Adrenal gland (tissue), 12 donors: ENCODE results near the gene CXXC5. TPM values are rescaled to one million over a fixed set of nuclear protein-coding genes. Genes with fewer than 3 reads are reported as not detected.

Source experiments
- DNase-seq, 7 donors: peaks; one replicate each; pipeline ENCODE4 v3.0.0-alpha.2; 2019 to 2020
- H3K27ac ChIP-seq, 5 donors: fragments of 200-600 bp; sonication (generic) in 4 of 5; 1 replicate in 3 of 5; 2 replicates in 2 of 5; pipeline versions ENCODE4 v1.5.1 to v1.8.0; 2016 to 2020; ENCODE audit warnings: mild to moderate bottlenecking in 1 of 5
- H3K27me3 ChIP-seq: fragments of 200-600 bp; 2 replicates; pipeline ENCODE4 v1.8.0; 2021
- H3K36me3 ChIP-seq, 2 donors: fragments of 200-600 bp; replicated peaks in 1 of 2; 1 replicate in 1 of 2; 2 replicates in 1 of 2; pipeline versions ENCODE4 v1.5.1 to v1.8.0; 2018 to 2022
- H3K4me1 ChIP-seq, 2 donors: fragments of 200-600 bp; replicated peaks in 1 of 2; 1 replicate in 1 of 2; 2 replicates in 1 of 2; pipeline versions ENCODE4 v1.5.1 to v1.8.0; 2018 to 2021
- H3K4me3 ChIP-seq, 4 donors: fragments of 200-600 bp; sonication (generic) in 3 of 4; one replicate each; pipeline ENCODE4 v1.5.1; 2016 to 2018
- H3K9me3 ChIP-seq, 3 donors: fragments of 200-600 bp; sonication (generic) in 1 of 3; replicated peaks in 1 of 3; 1 replicate in 2 of 3; 2 replicates in 1 of 3; pipeline versions ENCODE4 v1.5.1 to v1.8.0; 2016 to 2021
- CTCF ChIP-seq, 6 experiments: fragments of 450-650 bp in 4 of 6; fragments of 200-600 bp in 2 of 6; sonication (generic) in 1 of 6; IDR thresholded peaks; 1 replicate in 5 of 6; 2 replicates in 1 of 6; pipeline versions ENCODE4 v1.5.1 to v1.8.0; 2016 to 2021; ENCODE audit warnings: antibody characterized with exemption in 6 of 6, mild to moderate bottlenecking in 2 of 6, moderate library complexity in 1 of 6
- POLR2A ChIP-seq, 2 donors: fragments of 450-650 bp; IDR thresholded peaks; one replicate each; pipeline ENCODE4 v1.6.1; 2017; ENCODE audit warnings: antibody characterized with exemption in 2 of 2, mild to moderate bottlenecking in 2 of 2, moderate library complexity in 1 of 2
- WGBS, 4 donors: extraction: QIAGEN DNeasy Blood & Tissue Kit in 2 of 4; methylation state at CpG; one replicate each; pipeline versions ENCODE4 v1.1.5 to v1.1.7; 2013 to 2017; 5-methylcytosine and 5-hydroxymethylcytosine counted together
- intact Hi-C, 2 donors: fragments of 100-400 bp; cut with DNase I; formaldehyde crosslinking; loops; one replicate each; pipeline versions ENCODE4 v1.14.1 to v1.15.0; 2022 to 2023
- polyA plus RNA-seq, 3 donors: library from polyadenylated mRNA; stranded (reverse); fragments of 200-250 nt in 2 of 3; fragments of 350-450 nt in 1 of 3; fragmentation: Illumina TruSeq in 1 of 3; extraction: RNeasy Lipid Tissue Mini Kit (QIAGEN cat#74804) in 1 of 3; gene quantifications; one replicate each; pipeline ENCODE4 v1.2.3, GENCODE V29; 2013 to 2014
- total RNA-seq, 9 donors: library from RNA; depleted of rRNA in 4 of 9; stranded (reverse); fragments of >200 nt in 4 of 9; fragments of 120-200 nt in 1 of 9; fragmentation: NEBNext Ultra II Directional in 1 of 9; extraction: Animal tissue kit (Norgen Biotek cat#: 25700) in 1 of 9; gene quantifications; one replicate each; pipeline versions ENCODE4 v1.1.0 to v1.2.4, GENCODE V29; 2013 to 2023
- donor health status: healthy with polysubstance abuse.
- donor health status: Bipolar disorder and iron deficiency.
- donor health status: DM: yes; HTN: yes; CAD: no.
- donor health status: DM: no; HTN: no; CAD: no.
- donor health status: DM: no; HTN: no; CAD: no.
- donor health status: DM: yes; HTN: yes; CAD: no.

Gene CXXC5
- total and polyA plus RNA-seq, 12 donors, result 16.2 to 79.3 (median 34.7) TPM

DNA sequence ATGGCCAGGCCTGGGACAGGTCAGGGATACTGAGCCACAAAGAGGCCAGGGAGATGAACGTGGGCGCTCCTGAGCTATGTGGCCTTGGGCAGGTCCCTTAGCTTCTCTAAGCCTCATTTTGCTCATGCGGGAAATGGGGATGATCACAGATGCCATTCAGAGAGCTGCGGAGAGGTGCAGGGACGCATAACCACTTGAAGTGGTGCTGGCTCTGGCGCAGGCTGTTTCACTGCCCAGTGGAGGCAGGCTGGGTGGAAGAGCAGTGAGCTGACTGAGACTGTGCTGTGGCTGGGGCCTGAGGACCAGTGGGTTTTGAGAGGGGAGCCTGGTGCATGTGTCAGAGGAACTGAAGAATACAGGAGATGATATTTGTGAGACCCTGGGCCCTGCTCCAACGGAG, 18.4 kb downstream of the CXXC5 start:
- peaks cover 64 to 85% of the 10 kb centered on the region in 2 donors for H3K4me1 ChIP-seq
- WGBS, 4 donors, result 39 to 77% (median 76%) methylated on average over 3 to 7 of the region's 7 CpGs
- H3K36me3 ChIP-seq, result no peaks in the 10 kb centered on the region
- no peak for DNase-seq
- intact Hi-C loops, result no loop called here
- no peak overlapping the region for H3K4me3 ChIP-seq
- H3K27ac ChIP-seq, result peak overlapping the region in 2 of 5 donors; percentile 90 to 97
- no peaks in the 10 kb centered on the region for H3K27me3 ChIP-seq
- H3K9me3 ChIP-seq, result no peaks in the 10 kb centered on the region
- TF ChIP-seq CTCF (IDR thresholded peaks at IDR 0.05) (no peak), POLR2A (IDR thresholded peaks at IDR 0.05) (no peak)

GRCh38 chr5:139667001-139667729, 19.0 kb downstream of the CXXC5 start:
- no peak for TF ChIP-seq CTCF (IDR thresholded peaks at IDR 0.05)
- TF ChIP-seq POLR2A (IDR thresholded peaks at IDR 0.05), result no peak
- 40 to 82% (median 72%) methylated on average over 1 to 2 of the region's 2 CpGs for WGBS, 4 donors
- intact Hi-C loops, result no loop called here
- Histone ChIP-seq H3K27ac (peak overlapping the region; percentile 70 to 97 (median 83)), H3K4me3 (no peak overlapping the region), H3K9me3 (no peaks in the 10 kb centered on the region), H3K27me3 (no peaks in the 10 kb centered on the region), H3K4me1 (peaks cover 60 to 83% of the 10 kb centered on the region in 2 donors), H3K36me3 (no peaks in the 10 kb centered on the region)
- no peak for DNase-seq

DNA sequence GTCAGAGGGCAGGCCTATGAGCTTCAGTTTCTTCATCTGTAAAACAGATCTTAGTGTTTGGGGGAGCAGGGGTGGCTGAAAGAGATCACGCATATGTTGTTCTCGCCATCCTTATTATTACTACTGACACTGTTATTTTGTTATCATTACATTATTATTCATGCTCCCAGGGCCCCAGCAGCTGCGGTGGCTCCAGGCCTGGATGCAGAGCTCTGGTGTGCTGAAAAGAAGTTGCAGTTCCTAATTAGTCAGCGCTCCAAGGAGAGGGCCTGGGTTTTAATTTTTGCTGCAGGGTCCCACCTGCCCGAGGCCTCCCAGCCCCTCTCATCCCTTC, 19.5 kb downstream of the CXXC5 start:
- Histone ChIP-seq H3K9me3 (no peaks in the 10 kb centered on the region), H3K4me3 (peak overlapping the region in 1 of 4 donors; percentile 66), H3K36me3 (no peaks in the 10 kb centered on the region), H3K27me3 (no peaks in the 10 kb centered on the region), H3K4me1 (peaks cover 60 to 83% of the 10 kb centered on the region in 2 donors), H3K27ac (peak overlapping the region; percentile 70 to 97 (median 83))
- DNase-seq, result peak in 2 of 7 donors; percentile 30 to 43
- TF ChIP-seq POLR2A (IDR thresholded peaks at IDR 0.05) (no peak), CTCF (IDR thresholded peaks at IDR 0.05) (no peak)
- intact Hi-C loops, result no loop called here
- WGBS, 4 donors, result 15 to 33% (median 29%) methylated on average over 5 of the region's 5 CpGs

DNA sequence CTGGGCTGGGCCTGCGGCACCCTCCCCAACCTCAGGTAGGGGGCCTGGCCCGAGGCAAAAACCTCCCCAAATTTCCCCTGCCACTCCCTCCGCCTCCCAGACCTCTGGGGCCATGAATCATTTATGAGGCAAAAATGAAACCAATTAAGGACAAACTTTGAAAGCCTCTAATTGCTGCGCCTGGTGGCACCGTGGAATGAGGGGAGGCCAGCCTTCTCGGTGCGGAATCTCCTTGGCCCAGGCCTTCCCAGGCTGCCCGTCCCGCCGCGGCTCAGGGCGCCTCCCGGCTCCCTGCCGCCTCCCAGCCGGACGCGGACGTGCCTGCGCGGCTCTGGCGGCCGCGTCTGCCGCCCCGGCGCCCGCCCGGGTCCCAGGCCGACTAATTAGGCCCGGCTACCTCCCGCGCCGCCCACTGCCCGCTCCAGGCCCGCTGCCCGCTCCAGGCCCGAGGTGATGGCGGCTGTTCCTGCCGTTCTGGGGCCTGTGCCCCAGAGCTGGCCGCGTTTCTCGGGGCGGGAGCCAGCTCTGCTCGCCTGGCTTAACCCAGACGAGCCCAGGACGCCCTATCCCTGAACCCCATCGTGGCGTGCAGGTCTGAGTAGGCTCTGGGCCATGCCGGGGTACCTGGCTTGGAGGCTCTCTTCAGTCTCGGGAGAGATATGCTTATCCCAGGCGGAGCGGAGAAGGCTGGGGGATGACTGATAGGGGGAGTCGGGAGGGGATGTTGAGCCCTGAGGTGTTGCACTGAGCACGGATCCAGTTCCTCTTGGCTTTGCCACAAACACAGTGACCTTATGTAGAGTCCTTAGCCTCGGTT, 20.1 kb downstream of the CXXC5 start:
- Histone ChIP-seq H3K36me3 (no peaks in the 10 kb centered on the region), H3K27me3 (no peaks in the 10 kb centered on the region), H3K9me3 (no peaks in the 10 kb centered on the region), H3K4me3 (peak overlapping the region in 1 of 4 donors; percentile 66), H3K4me1 (peaks cover 60 to 83% of the 10 kb centered on the region in 2 donors), H3K27ac (peak overlapping the region; percentile 70 to 97 (median 83))
- TF ChIP-seq POLR2A (IDR thresholded peaks at IDR 0.05) (peak in 1 of 2 donors; percentile 58), CTCF (IDR thresholded peaks at IDR 0.05) (no peak)
- peak in 5 of 7 donors; percentile 41 to 54 (median 51) for DNase-seq
- intact Hi-C loops, result no loop called here
- WGBS, 4 donors, result 5 to 12% (median 10%) methylated on average over 9 to 55 of the region's 55 CpGs
